ENCODE results near the gene KRT35.

Gene KRT35

DNA sequence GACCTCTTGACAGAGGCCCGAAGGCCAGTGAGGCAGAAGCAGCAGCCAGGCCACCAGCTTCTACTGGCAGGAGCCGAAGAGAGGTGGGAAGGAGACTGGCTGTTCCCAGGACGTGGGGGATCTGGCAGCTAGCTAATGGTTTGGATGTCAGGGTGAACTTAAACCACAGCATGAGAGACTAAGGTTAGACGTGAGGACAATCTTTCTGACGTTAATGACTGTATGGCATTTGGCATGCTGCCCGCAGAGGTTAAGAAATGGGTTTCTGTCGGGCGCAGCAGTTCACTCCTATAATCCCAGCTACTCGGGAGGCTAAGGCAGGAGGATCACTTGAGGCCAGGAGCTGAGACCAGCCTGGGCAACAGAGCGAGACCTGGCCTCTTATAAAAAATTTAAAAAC is 30.8 kb upstream of the KRT35 start:
- no peak for DNase-seq (ENCODE audit: low spot score)

DNA sequence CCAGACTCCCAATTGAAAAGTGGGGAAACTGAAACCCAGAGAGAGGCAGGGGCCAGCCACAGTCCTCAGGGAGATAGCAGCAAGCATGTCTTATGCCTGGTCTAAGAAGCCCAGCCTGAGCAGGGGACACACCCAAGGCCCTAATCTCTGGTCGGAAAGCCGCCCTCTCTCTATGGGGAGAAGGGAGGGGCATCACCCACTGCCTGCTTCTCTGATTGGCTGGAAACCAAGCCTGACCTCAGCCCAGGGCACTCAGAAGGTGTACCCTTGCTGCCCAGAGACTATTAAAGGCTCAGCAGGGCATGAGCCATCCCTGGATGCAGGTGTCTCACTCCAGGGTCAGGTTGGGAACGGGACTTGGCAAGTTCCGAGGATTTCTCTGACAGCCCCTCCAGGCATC is 30.2 kb upstream of the KRT35 start:
- DNase-seq (ENCODE audit: low spot score): no peak

DNA sequence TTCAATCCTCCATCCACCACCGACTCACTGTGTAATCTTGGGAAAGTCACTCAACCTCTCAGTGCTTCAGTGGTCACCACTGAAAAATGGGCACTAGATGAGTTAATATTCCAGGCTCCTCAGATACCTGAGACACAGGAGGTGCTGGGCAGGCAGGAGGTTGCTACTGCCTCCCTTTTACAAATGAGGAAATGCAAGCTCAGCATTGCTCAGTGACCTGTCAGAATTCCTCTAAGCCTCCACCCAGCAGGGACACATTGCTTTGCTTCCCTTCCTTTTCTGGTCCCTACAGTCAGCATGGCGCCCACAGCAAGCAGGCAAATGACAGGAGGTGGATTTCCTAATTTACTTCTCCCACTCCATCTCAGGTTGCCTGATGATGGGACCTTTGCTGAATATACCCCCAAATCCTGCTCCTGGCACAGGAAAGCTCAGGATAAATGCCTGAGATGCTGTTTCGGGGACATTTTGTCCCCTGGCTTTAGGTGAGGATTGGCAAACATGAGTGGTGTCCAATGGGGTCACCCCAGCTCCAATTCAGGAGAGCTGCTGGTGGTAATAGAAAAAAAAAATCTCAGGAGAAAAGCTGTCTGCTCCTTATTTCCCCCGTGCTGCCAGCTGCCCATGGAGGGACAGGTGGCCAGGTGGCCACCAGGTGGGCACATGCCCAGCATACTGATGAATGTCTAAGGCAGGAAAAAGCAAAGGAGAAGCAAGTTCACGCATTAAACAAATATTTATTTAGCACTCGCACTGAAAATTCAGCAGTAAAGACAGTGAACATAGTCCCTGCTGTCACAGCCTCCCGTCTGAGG is 29.5 kb upstream of the KRT35 start:
- peak; percentile 80 for DNase-seq (ENCODE audit: low spot score)

DNA sequence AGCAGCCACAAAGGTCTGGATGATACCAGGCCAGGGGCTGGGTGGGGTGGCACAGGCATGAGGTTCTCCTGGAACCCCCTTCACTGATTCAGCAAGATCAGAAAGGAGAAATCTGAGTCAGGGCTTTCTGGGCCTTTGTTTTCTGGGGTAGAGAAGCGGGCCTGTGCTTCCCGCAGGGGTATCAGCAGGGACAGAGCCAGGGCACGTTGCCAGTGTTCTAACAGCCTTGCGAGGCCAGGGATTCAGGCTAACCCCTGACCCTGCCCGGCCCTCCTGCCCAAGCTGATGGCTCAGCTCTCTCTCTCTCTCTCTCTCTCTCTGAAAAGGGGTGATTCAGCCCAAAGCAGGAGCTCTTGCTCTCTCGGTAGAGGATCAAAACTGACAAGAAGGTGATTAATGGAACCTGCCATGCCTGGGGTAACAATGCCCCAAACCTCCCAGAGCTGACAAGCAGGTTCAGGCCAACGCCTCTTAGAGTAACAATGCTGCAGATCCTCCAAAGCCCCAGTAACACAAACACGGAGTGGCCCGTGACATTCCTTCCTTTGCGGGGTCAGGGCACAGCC is 26.4 kb upstream of the KRT35 start:
- DNase-seq (ENCODE audit: low spot score): peak; percentile 9

DNA sequence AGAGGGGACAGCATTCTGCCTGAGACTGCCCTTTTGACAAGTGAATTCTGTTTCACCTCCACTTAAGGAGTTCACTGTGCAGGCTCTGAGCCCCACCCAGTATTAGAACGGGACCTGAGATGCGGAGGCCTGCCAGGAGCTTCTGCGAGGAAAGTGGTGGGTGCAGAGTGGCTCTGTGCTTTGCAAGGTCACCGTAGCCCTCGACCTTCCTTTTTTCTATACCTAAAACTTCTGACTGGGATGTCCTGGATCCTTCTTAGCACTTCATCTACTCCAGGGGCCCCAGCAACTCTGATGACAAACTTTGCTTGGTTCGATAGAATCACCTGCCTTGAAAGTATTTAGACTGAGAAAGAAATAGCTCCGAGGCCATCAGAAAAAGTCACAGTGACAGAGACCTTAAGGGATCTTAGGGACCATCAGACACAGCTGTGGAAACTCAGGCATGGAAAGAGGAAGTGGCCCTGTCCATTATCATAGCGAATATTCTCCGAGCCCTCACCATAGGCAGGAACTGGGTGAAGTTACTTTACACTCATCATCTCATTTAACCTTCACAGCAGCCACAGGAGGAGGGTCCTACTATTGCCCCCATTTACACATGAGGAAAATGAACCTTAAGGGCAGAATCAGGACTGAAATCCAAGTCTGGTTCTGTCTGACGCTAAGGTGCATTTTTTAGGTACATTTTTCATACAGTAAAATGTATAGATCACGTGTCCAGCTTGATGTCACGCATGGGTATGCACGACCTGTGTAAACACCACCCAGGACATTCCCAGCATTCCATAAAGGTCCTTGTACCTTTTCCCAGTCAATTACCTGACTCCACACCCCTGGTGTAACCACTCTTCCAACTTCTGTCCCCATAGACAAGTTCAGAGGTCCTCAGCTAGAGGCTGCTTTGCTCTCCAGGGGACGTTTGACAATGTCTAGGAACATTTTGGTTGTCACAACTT is 25.1 kb upstream of the KRT35 start:
- peak; percentile 49 for DNase-seq (ENCODE audit: low spot score)

DNA sequence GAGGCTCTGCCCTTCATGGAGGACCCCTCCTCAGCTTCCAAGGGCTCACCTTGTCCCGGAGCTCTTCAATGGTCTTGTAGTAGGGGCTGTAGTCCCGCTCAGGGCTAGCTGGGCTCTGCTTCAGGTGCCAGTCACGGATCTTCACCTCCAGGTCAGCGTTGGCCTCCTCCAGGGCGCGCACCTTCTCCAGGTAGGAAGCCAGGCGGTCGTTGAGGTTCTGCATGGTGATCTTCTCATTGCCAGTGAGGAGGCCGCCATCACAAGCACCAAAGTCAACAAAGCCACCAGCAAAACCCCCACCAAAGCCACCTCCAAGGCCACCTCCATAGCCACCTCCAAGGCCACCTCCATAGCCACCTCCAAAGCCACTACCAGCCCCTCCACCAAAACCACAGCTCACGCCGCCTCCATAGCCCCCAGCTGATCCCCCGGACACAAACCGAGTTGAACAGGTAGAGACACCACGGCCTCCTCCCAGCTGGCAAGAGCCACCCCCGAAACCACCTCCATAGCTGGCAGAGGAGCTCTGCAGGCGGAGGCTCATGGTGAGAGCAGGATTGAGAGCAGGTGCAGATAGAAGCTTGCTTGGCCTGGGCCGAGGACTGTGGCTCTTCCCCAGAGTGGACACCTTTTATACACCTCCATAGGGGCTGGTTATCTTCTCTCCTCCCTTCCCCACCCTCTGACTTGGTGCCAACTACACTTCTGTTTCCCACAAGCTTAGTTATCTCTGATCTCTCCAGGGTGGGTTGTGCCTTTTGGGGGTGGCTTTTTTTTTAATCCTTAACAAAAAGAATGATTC is 24.3 kb upstream of the KRT35 start, which contains the start of gene KRT13:
KRT13 (minus strand) TSS at position 606 of the 802 bp plus-strand sequence; CDS start at position 544, 62 bp downstream.
- no peak for DNase-seq (ENCODE audit: low spot score)

DNA sequence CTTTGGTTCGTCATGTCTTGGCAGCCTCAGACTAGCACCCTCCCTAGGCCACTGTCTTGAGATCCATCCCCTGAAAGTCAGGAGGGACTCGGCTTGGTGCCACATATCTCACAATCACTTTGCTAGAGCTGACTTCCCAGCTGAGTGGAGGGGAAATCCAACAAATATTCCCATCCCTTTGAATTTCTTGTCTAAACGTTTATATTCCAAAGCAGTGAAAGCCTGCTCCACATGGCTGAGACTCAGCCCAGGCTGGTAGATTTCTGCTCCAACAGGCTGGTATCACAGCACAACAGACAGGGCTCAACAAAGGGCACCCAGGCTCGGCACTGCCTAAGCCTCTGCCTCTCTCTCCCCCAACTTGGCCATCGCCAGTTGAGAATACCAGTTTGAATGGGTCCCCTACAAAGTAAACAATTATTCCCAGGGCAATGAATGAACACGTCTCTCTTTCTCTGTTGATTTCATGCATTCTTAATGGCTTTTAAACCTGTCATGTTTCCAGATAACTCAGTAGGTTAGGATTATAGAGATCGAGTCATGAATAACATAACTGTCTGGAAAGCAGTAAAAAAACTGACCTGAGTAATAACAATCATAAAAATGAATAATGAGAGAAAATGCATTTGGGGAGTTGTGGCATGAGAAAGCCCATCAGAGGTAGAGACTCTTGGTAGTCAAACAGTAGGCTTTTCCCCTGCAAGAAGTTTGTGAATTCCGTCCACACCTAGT is 23.5 kb upstream of the KRT35 start:
- no peak for DNase-seq (ENCODE audit: low spot score)

DNA sequence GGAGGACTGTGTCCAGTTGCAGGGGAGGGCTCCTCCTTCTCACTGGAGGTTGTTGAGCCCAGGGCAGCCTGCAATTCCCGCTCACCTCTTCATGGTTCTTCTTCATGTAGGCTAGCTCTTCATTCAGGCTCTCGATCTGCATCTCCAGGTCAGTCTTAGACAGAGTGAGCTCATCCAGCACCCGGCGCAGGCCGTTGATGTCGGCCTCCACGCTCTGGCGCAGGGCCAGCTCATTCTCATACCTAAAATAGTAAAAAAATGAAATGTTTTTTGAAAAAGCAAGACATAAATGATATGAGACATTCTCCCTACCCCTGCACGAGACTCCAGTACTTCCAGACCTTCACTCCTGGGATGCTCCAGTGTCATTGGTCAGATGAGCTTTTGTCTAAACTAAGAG is 22.3 kb upstream of the KRT35 start:
- no peak for DNase-seq (ENCODE audit: low spot score)

DNA sequence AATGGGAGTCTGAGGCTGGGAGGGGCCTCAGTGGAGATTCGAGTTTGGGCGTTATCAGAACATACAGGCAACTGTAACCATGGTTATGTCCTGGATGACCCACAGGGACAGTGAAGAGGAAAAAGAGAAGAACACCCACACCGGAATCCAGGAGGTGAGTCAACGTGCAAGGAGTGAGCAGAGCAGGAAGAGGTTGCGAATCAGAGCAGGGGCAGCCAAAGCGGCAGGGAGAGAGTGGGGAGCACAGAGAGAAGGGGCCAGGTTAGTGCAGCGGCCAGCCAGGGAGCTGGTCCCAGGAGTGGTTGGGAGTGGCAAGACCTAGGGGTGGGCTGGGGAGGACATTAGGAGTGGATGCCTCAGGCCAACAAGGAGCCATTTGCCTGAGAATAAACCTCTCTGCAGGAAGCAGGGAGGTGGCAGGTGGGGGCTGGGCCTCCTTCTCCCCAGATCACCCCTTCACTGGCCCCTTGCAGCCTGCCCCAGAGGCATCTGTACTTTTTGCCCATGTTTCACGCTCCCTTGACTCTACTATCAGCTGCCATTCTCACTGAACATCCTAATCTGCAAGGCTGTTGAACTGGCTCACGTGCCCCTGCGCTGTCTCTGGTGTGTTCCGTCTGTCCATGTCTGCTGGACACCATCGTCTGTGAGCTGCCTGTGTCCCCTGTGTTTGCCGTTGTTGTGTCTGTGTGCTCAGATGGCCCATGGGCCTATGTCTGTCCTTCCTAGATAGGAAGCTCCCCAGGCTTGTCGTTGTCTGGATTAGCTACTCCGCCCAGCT is 19.4 kb upstream of the KRT35 start:
- DNase-seq (ENCODE audit: low spot score): peak; percentile 95

DNA sequence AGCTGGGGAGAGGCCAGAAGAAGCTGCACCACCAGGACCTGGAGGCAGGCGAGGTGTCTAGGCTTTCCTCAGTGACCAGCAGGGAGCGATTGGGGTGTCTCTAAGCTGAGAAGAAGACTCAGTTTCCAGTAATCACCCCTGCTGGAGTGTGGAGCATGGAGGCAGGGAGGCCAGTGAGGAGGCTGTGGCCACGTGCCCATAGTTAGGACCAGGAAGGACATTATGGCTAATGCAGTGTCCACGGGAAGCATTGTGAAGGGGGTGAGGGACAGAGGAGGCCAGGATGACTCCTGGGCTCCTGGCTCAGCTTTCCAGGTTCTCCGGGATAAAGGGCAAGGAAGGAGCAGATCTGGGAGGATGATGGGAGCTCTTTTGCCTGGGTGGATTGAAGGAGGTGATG is 18.8 kb upstream of the KRT35 start:
- DNase-seq (ENCODE audit: low spot score): no peak

DNA sequence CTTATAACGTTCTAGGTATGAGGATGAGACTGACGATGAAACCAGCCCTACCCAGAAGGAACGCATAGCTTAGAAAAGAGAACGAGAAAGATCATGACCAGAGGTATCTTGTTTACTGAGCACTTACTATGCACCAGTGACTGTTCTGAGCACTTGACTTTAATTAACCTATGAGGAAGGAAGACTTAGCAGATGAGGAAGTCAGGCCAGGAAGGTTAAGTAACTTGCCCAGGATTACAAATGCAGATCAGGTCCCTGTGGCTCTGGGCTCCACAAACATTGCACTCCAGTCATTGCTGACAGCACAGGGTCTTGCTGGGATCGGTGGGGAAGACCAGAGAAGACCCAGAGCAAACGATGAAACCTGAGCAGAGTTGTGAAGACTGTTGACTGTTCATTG is 17.3 kb upstream of the KRT35 start:
- DNase-seq (ENCODE audit: low spot score): peak; percentile 33

DNA sequence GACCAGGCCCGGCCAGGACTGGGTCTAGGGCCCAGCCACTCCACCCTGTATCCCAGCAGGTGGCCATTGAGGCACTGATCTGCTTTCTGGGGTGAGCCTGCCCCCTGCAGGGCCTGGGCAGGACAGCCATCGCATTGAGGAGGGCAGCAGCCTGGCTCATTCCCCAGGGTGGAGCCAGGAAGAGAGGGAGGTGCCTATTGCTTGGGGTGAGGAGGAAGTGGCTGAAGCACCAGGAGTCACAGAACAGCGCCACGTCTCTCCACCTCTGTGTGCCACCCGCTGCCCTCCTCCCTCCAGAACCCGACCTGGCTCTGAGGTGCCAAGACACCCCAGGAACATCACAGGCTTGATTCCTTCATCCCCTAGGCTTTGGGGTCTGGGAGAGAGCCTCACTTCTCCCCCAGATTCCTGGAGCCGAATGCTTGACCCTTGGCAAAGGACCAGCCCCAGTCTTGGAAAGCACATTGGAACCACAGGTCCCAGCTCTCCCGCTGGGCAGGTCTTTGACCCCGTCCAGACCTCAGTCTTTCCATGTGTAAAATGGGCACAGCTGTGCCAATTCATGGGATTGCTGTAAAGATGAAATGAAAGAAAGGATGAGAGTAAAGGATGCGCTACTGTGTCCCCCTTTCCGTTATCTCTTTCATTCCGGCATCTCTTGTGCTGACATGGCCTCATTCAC is 16.0 kb upstream of the KRT35 start:
- peak; percentile 96 for DNase-seq (ENCODE audit: low spot score)

DNA sequence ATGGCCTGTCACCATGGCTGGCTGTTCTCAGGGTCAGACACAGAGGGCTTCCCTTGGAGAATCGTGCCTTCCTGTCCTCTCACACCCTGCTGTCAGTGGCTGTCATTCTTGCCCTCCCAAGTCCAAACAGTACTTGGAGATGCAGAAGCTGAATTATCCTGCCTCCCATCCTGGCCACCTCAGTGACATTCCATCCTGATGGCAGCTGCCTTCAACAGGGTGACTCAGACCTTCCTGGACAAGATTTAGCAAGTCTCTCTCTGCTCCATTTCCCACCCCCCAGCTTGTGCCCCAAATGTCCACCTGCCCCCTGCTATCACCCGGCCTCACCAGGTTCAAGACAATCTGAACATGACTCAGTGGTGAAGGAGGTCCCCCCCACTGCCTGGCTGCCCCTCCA is 13.6 kb upstream of the KRT35 start:
- DNase-seq (ENCODE audit: low spot score): peak; percentile 79

DNA sequence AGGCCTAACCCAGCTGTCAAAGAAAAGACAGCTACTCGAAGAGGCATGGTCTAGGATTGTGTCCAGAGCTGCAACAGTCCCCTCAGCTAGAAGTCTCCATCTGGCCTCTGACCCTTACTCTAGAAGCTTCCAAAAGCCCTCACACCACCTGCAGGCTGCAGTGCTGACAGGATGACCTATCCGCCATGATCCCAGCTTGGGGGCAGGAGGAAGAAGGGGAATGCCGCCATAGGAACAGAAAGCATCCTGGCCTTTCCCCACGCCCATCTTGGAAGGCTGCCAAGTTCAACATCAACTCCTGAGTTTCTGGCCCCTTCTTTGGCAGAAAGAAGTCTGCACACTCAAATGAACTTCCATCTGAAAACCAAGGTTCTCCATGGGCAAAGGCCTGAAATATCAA is 11.8 kb upstream of the KRT35 start:
- DNase-seq (ENCODE audit: low spot score): peak; percentile 54

DNA sequence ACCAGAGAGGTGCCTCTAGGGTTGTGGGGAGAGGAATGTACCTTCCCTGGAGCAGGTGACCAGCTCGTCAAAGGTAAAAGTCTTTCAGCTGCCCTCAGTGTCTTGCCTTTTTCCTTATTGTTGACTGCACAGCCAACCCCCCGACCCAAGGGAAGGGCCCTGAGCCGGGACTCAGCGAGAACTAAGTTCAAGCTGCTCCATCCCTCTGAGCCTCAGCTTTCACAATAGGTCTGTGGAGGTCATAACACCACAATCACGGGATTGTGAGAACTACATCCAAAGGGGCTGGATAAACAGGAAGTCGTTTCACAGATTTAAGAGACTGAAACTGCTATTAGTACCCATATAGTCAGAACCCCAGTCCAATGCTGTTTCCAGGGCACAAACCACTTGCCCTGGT is 11.4 kb upstream of the KRT35 start:
- DNase-seq (ENCODE audit: low spot score): no peak

DNA sequence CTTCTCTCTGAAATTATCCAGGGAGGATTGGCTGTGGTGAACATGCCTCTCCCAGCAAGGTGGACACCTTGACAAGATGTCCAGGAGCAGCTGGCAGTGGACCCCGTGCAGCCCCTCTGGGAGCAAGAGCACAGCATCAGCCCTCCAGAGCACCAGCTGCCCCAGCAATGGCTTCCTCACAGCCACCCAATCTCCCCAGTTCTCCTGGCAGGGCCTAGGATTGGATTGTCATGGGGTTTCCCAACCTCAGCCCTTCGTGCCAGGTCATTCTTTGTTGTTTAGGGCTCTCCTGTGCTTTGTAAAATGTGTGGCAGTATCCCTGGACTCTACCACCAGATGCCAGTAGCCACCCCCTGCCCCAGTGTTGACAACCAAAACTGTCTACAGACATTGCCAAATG is 10.5 kb upstream of the KRT35 start:
- DNase-seq (ENCODE audit: low spot score): no peak

DNA sequence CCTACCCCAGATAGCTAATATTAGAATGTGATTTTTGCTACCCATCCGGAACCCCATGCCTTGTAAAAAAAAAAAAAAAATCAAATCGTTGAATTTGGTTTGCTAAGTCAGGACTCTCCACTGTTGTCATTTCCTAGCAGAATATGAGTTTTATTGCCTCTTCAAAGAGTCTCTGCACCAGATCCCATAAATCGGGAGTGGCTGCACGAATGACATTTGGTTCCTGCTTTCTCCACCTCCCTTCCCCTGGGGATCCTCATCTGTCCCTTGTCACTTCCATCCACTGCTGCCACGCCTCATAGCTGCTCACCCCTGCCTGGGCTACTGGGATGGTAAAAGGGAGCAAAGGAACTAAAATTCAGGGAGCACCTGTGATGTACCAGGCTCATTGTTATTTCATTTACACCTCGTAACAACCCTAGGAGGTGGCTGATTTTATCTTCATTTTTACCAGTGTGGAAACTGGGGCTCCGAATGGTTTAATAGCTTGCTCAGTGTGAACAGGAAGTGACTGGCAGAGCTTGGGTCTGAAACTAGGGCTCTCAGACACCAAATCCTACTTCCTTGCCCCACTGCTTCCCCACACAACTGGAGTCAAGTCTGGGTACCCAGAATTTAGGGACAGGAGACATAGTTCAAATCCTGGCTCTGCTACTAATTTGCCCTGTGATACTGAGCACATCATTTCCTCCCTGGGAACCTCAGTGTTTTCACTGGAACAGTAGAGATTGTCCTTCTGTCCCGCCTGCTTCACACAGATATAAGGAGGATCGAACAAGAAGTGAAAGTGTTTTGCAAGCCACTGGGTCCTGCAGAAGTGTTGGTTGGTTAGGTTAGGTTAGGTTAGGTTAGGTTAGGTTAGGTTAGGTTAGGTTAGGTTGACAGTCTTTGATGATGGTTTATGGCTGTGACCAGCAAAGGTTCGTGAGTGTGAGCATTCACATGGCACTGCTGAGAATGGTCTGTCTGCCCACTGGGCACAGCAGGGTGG is 9.3 kb upstream of the KRT35 start:
- DNase-seq (ENCODE audit: low spot score): no peak

DNA sequence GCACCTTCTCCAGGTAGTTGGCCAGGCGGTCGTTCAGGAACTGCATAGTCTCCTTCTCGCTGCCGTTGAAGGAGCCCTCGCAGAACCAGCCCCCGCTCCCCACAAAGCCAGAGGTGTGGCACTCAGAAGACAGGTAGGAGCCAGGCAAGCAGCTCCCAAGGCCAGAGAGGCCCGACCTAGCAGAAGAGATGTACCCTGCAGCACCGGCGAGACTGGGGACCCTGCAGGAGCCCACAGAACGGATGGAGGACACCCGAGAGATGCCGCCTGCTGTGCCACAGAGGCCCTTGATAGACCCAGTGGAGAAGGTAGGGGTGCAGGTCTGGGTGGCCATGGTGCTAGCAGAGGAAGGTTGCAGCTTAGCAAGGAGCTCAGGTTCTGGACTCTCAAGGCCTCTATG is 8.6 kb upstream of the KRT35 start, which contains the start of gene KRT36:
KRT36 (minus strand) TSS at position 380 of the 400 bp plus-strand sequence; CDS start at position 334, 46 bp downstream.
- DNase-seq (ENCODE audit: low spot score): no peak
